GF-D8 (cell line): Measurements from ENCODE around the gene SLC39A11.
"Not testable (repeated sequence)": the region's sequence is repeated elsewhere in the genome, so short reads cannot be mapped to it uniquely, and the experiment has no call there.

ENCODE experiments used
- DNase-seq: peaks from one replicate; lab custom pipeline; 2025; lab: John Stamatoyannopoulos, UW

Gene SLC39A11

DNA sequence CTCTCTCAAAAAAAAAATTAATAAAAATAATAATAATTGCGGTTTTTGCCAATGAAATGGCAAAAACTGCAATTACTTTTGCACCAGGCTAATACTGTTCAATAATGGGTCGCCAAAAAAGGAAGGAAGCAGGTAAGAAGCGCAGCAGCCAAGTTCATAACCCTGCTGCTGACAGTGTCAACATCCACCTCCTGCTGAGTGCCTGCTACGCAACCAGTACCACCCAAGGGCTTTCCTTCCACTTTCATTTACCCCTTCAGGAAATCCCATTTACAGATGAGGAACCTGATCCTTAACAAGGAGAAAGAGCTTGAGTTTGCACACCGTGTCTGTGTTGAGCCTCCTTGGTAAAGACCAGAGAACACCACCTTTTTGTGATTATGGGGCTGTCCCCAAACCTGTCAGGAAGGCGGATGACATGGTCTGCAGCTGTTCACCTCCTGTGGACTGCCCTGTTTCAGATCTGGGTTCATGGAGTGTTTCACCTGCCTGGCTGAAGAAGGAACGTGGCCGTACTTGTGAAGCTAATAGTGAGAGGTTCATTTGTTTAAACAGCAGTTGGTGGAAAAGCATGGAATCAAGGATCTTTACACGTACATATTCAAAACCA, 378.0 kb downstream of the SLC39A11 start:
- DNase-seq = no peak

DNA sequence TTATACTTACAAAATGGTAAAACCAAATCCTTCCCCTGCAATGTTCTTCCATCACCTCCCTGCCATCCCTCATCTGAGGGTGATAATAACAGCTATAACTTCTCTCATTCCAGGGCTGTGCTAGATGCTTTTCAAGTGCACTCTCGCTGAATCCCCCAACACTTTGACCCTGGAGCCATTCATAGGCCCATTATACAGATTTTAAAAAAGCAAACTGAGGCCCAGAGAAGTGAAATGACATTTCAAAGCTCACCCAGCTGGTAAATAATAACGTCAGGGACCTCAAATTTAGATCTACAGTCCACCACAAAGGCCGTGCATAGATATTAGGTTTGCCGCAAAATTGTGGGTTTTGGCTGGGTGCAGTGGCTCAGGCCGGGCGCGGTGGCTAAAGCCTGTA, 378.8 kb downstream of the SLC39A11 start:
- no peak for DNase-seq

DNA sequence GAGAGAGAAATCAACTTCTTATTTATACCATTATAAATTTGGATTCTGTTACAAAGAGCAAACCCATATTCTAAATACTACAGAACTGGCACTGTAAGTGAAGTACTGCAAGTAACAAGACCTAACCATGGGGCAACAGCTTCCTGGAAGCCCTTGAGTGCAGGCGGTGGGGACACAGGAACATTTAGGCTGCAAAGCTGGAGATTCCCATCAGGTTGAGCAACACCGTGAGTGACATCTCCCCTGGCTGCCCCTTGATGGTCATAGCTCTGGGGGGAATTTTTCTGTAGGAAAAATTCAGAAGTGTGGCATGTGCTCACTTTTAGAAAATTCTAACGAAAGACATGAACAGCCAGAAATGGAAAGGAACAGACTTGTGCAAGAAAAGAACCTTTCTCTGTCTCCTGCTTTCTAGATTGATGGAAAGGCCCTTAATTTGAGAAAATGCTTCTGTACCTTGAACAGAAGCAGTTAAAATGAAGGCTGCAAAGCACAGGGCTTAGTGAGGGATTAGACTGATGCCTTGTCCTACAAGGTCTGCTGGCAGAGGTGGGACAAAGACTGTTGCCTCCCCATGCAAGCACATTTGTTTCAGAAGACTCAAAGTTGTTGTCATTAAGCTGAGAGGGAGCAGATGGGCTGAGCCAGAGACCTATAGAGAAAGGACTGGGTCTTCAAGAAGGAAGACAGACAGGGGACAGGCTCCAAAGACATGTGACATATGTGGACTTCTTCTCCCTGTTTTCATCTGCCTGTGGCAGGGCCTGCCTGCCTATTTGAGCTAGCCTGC, 380.8 kb downstream of the SLC39A11 start:
- no peak for DNase-seq

DNA sequence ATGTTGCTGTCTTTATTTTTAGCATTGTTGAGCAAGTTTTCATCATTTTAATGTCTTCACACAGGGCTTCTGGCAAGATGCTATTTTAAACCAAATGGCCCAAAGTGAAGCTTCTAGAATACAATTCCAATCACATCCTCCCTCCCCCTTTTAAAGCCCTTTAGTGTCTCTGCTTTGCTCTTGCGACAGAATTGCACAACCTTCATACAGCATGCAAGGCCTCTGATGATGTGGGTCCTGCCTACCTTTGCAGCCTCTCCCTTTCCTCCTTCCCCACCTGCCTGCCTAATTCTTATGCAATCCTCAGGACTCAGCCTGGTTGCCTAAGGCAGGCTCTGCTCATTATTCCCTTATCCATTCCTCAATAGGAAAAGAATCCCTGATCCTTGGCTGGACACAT, 381.7 kb downstream of the SLC39A11 start:
- no peak for DNase-seq

DNA sequence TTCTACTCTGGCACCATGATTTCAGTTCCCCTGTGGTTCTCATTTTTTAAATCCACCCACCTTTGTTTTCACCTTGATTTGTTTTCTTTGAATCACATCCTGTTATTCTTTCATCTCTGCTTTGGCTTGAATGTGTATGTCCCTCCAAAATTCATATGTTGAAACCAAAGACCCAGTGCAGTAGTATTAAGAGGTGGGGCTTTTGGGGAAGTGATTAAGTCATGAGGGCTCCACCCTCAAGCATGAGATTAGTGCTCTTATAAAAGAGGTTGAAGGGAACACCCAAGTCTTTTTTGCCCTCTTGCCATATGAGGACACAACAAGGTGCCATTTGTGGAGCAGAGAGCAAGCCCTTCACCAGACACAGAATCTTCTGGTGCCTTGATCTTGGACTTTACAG, 382.3 kb downstream of the SLC39A11 start:
- DNase-seq = no peak

DNA sequence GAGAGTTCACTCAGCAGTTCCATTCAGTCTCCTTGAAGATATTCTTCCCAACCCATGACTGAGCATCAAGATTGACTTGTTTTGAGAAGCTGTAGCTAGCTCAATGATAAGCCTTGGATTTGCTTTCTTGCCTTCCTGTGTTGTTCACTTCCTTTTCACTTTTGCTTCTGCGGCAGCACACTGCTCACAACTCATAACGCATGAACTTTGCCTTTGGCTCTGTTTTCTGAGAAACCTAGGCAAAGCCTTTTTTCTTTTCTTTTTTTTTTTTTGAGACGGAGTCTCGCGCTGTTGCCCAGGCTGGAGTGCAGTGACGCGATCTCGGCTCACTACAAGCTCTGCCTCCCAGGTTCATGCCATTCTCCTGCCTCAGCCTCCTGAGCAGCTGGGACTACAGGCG, 383.8 kb downstream of the SLC39A11 start:
- not testable (repeated sequence) for DNase-seq

DNA sequence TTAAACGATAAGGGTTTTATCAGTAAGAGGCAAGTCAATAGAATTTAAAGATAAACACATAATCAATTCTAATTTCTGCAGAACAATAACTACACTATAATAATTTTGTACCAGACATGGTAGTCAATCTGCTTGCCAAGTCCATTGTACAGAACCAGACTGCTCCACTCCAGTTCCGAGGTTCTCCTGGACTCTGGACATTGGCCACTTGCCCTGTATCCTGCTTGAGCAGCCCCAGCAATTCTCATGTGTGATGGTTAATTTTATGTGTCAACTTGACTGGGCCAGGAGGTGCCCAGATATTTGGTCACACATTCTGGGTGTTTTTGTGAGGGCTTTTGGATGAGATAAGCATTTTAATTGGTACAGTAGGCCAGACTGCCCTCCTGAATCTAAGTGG, 384.6 kb downstream of the SLC39A11 start:
- DNase-seq = no peak

DNA sequence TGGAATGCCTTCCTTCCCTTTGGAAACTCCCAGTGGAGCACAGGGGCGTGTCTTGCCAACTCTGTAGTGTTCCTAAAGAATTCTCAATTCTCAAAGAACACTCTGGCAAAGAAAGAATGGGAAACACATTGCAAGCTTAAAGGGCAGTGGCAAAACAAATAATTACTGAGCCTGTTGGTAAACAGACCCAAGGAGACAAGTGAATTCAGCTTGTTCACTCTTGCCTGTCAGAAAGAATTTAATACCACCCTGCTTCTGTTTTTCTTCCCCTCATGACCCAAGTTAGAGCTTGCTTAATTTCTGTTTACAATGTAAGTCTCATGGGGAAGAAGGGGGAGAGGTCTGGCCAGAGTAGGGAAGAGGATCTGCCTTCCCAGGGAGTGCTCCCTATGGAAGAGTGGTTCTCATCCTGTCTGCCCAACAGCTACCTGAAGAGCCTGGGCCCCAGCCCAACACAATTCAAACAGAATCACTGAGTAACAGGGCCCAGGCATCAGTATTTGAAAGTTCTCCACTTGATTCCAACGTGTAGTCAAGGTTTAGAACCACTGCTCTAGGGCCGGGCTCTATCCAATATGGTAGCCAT, 386.0 kb downstream of the SLC39A11 start:
- DNase-seq = no peak

DNA sequence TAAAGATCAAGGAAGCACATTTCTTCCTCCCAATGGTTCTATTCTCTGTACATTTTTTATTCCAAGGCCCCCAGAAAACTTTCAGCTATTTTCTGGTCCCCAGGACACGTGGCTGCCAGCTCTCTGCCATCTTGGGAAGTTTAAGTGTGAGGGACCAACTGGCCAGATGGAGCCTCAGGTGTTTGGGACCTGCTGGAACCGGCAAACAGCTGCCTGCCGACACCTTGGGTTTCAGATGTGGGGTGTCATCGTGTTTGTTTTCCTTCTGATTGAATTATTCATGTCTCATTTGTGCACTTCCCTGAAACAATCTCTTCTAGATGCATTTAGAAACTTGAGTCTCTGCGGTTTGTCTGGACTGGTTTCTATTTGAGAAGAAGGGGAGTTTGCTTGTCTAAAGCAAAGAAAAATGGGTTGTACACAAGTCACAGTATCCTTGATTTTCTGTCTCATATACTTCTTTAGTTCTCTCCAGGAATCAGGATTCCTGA, 386.5 kb downstream of the SLC39A11 start:
- no peak for DNase-seq

DNA sequence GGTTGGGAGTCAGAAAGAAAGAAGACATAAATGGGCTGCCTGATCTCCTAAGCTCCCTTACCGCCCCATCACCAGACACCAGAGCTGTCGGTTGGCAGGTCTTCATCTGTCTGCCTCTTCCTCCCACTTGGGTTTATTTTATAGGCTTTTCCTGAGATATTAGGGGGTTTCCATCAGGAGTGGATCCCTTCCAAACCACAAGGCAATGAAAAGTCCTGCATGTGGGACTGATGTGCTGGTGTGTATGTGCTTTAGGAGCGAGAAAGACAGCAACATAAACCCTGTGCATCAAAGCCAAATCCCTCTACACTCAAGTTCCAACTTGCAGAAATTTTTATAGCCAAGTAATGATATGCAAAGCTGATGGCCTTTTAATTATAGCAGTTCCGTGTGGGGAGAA, 389.5 kb downstream of the SLC39A11 start:
- DNase-seq = no peak

DNA sequence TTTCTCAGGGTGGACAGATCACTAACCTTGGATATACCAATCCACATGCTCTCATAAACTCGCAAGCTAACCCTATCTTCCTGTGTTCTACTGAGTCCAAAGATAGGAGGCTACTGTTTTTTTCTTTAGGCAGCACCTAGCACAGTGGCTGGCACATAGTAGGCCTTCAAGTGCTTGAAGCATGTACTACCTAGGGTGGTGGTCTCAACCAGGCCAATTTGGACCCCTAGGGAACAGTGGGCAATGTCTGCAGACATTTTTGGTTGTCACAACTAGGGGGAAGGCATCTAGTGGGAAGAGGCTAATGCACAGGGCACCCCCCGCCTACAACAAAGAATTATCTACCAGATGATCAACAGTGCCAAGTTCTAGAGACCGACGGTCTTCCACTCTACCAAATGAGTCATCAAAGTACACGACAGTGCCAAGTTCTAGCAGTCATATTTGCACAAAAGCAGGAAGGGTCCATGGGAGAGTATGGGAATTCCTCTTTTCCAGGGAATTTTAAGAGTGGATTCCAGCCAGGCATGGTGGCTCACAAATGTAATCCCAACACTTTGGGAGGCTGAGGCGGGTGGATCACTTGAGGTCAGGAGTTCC, 390.3 kb downstream of the SLC39A11 start:
- no peak for DNase-seq

DNA sequence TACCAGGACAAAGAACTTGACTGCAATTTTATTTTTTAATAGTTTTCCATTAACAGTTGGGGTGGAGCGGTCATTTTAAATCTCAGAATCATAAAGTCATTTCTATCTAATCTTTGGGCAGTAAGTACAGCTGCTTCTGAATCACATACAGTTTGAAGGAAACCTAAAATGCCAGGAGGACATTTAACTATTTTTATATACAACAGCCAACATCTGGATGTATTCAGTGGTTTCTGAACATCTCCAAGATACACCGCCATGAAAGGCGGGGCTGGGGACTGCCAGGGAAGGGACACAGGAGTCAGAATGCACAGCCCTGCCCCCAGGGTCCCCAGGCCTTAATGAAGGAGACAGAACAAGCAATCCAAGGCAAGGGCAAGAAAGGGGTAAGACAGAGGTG, 392.3 kb downstream of the SLC39A11 start:
- DNase-seq = no peak

DNA sequence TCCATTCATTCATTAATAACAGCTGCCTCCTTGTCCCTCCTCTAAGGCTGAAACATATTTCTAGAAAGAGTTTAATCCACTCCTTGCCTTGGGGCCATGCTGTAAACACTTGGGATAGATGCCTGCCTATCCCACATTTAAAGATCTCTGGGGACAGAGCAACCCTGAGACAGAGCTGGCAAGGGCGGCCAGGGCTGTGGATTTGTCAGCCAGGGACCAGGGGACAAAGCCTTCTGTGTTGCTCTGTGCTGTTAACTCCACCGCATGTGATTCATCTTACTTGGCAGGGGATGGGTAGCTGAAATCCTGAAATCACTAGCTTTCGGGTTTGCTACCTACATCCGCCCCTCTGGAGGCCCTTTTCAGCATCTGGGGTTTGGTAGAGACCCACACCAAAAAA, 392.9 kb downstream of the SLC39A11 start:
- no peak for DNase-seq

DNA sequence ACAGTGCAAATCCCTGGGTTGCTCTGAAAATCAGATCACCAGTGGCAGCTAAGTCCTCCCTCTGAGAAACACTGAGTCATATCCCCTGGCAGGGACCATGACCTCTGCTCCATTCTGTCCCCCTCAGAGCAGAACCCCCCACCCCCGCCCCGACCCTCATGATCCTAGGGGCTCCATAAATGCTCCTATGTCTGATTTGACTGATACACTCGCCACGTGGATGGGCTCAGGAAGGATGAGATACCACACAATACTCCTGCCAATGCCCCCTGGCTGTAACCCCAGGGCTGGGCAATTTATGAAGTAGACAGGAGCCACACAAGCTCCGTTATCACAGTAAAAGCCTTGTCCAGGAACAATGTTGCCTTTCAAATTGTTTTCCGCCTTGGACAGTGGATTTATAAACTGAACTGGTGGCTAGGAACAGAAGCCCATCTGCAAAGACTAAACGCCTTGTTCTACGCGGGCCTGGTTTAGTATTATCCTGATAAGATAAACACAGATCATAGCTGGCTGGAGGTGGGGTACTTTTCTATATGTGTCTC, 394.8 kb downstream of the SLC39A11 start:
- no peak for DNase-seq

DNA sequence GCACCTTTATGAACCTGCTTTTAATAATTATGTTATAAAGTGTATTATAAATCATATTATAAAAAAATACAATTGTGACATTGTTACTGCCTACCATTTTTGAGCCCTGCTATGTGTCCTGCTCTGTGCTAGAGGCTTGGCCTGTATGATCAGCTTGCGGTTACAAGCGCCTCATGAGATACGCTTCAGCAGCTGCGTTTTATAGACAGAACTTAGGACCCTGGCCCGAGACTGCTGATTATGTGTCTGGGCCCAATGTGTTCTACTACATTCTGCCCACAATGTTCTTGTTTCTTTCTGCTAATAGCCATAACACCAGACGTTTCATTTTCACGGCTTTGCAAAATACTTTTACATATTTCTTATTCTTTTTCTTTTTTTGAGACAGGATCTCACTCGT, 395.8 kb downstream of the SLC39A11 start:
- DNase-seq = no peak

DNA sequence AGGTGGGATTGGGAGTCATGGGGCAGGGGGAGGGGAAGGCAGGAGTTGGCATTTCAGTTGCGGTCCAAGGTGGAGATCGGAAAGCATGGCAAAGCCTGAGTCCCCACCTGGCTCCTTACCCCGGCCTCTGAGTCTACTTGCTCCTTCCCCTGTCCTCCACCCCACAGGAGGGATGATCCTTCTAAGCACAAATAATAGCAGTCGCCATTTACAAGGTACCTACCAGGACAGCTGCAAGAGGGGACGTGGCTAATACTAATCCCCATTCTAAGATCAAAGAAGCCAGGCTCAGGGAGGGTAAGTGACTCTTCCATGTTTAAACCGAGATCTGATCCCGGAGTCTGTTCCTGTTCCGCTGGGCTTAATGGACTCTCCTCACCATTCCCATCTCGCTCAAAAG, 396.3 kb downstream of the SLC39A11 start:
- no peak for DNase-seq

DNA sequence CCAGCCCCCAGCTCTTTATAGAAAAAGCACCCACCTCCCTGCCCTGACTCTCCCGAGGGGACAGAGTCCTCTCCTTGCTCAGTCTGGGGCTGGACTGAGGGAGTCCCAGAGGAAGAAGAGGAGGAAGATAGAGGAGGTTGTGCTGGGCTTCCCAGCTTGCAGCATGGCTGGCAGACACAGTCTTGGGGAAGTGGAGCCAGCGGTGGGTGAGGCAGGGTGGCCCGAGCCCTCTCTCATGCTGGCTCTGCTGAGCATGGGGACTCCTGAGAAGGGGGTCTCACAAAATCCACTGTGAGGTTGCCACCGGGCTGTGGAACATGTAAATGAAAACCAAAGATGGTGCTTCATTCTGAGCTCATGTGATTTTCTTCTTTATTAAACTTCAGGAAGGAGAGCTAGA, 398.5 kb downstream of the SLC39A11 start:
- no peak for DNase-seq

DNA sequence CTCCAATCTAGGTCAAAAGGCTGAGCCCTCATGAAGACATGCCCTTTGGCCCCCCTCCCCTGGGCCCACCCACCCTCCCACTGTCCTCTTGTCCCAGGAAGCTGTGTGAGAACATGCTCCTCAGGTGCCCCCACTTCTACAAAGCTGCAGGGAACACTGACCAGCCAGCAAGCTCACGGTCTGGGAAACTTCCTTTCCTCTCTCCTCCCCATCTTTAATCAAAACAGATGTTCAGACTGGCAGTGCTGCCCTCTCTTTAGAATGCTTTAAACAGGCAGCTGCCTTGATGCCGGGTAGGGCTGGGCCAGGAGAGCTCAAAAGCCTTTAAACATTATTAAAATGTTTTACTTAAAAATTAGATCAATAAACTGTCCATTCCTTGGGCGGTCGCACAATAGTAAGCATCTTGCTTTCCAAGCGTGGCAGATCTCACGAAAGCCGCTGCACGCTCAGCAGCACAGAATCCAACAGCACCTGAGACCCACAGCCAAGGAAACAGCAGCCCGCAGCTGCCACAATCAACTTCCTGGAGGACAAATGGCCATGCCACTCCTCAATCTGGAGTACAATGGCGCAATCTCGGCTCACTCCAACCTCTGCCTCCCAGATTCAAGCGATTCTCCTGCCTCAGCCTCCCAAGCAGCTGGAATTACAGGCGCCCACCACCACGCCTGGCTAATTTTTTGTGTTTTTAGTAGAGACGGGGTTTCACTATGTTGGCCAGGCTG, 399.2 kb downstream of the SLC39A11 start:
- no peak for DNase-seq

DNA sequence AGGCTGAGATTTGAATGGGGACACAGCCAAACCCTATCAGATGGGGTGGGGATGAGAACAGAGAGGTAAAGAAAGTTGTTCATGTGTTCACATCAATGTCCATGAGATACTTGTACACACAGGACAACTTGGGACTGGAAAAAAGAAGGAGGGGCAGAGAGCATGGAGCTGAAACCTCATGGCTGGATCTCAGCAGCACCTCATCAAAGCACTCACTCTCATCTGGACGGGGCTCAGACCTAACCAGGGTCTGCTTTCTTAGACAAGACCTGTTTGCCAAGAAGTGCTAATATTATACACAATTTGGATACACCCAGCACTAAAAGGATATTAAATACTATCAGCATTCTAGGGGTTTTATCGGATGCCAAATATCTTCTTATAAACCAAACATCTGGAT, 399.8 kb downstream of the SLC39A11 start:
- DNase-seq = no peak

DNA sequence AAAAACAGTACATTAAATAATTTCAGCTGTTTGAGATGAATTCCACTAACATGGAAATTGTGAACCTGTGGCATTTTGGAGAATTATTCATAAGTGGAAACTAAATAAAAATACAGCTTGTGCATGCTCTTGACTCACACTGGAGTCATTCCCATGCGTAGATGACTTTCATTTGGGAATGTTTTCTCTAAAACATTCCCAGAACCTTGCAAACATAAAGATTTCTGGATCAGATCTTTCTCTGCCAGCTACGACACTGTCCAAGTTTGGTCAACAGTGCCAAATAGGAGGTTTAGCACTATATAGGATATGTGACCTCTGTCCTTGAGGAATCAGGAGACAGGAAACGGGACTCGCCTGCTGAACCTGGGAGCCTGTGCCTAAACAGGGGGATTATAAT, 400.9 kb downstream of the SLC39A11 start:
- no peak for DNase-seq

DNA sequence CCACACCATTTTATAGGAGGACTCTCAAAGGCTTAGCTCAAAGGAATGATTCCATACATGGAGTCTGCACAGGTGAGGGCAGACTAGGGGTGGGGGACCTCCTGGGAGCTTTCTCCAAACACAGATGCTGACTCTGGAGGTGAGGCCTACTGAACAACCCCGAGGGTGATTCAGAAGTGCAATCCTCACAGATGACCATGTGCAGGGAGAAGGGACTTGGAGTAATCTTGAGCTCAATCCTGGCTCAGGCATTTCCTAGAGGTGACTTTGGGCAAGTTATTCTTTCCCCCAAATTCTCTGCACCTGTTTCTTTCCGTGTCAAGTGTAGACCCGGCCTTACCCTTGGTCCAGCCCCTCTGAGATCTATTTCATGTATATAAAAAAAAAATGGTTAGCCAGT, 401.5 kb downstream of the SLC39A11 start:
- no peak for DNase-seq

DNA sequence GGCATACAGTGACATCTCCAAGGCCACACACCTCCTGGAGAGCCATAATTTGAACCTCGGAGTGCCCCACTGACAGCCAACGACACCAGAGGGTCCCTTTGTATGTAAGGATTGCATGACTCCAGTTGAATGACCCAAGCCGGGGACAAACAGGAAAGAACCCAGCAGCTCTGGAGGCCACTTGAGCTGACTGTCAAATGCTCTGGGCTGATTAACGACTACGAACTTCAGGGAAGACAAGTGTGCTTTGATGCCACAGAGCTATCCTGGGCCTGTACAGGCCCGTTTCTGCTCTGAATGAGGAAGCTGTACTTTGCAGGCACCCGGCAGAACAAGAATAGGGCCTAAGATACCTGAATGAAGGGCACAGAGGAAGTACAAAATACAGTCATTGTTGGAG, 404.6 kb downstream of the SLC39A11 start:
- DNase-seq = no peak
